Stimulated activated CD8-positive, alpha-beta memory T cell treated with anti-CD3 and anti-CD28 coated beads, Interleukin-7, amount 100 ng/mL, for 1 hour (primary cell): ENCODE measurements around the gene FBXL7.

Source experiments
- DNase-seq, 2 donors: peaks; one replicate each; pipeline ENCODE4 v3.0.0-alpha.2; 2020; ENCODE audit warnings: low read depth in 2 of 2

The FBXL7 gene

GRCh38 chr5:15711892-15712291 lies 211.9 kb downstream of the FBXL7 start:
- DNase-seq: no peak

- no peak for DNase-seq
These were observed 215.6 kb downstream of the FBXL7 start for GRCh38 chr5:15715535-15715934.

- no peak for DNase-seq
These were observed 216.0 kb downstream of the FBXL7 start for GRCh38 chr5:15715967-15716366.

- no peak for DNase-seq
These were observed 217.0 kb downstream of the FBXL7 start for GRCh38 chr5:15717001-15717400.

GRCh38 chr5:15718421-15719179 lies 218.6 kb downstream of the FBXL7 start:
- DNase-seq: no peak

- no peak for DNase-seq
These were observed 219.8 kb downstream of the FBXL7 start for GRCh38 chr5:15719784-15720183.

- DNase-seq: no peak
These were observed 220.5 kb downstream of the FBXL7 start for GRCh38 chr5:15720515-15720914.

GRCh38 chr5:15722305-15722704 lies 222.3 kb downstream of the FBXL7 start:
- DNase-seq: no peak

GRCh38 chr5:15727375-15727774 lies 227.4 kb downstream of the FBXL7 start:
- no peak for DNase-seq

- no peak for DNase-seq
These were observed 228.8 kb downstream of the FBXL7 start for GRCh38 chr5:15728811-15729210.

- no peak for DNase-seq
These were observed 231.7 kb downstream of the FBXL7 start for GRCh38 chr5:15731699-15732098.

GRCh38 chr5:15734058-15734457 lies 234.1 kb downstream of the FBXL7 start:
- DNase-seq: no peak

- no peak for DNase-seq
These were observed 237.2 kb downstream of the FBXL7 start for GRCh38 chr5:15737036-15737821.

- no peak for DNase-seq
These were observed 238.1 kb downstream of the FBXL7 start for GRCh38 chr5:15737871-15738664.

GRCh38 chr5:15740383-15740782 lies 240.4 kb downstream of the FBXL7 start:
- no peak for DNase-seq

- DNase-seq: no peak
These were observed 241.6 kb downstream of the FBXL7 start for GRCh38 chr5:15741591-15741990.

GRCh38 chr5:15746833-15747232 lies 246.9 kb downstream of the FBXL7 start:
- DNase-seq: no peak

GRCh38 chr5:15748266-15748665 lies 248.3 kb downstream of the FBXL7 start:
- no peak for DNase-seq

GRCh38 chr5:15752663-15753285 lies 252.8 kb downstream of the FBXL7 start:
- DNase-seq: no peak

- DNase-seq: no peak
These were observed 253.8 kb downstream of the FBXL7 start for GRCh38 chr5:15753752-15754151.

GRCh38 chr5:15757103-15757502 lies 257.1 kb downstream of the FBXL7 start:
- DNase-seq: no peak

- DNase-seq: no peak
These were observed 257.6 kb downstream of the FBXL7 start for GRCh38 chr5:15757619-15758018.
